SK-N-SH (cell line): ENCODE measurements around the gene DPF3. TPM values are rescaled to one million over a fixed set of nuclear protein-coding genes. Genes with fewer than 3 reads are reported as not detected.

ENCODE experiments used
- CTCF ChIA-PET: fragments of 300-600, 350-600 bp; formaldehyde crosslinking; extraction: SDS; loops from one replicate; lab custom pipeline; 2021; lab: Yijun Ruan, JAX
- POLR2A ChIA-PET: fragments of 350-600 bp; sonication (Branson Sonifier 250); formaldehyde crosslinking; extraction: SDS; loops from one replicate; lab custom pipeline; 2020; ENCODE audit warnings: antibody characterized with exemption, inconsistent platforms; lab: Yijun Ruan, JAX
- DNase-seq: peaks from one replicate; pipeline ENCODE4 v3.0.0; 2012
- H2AFZ ChIP-seq: fragments of 200-600 bp; sonication (generic); 2 replicates; pipeline ENCODE4 v1.8.1; 2016; ENCODE audit warnings: antibody characterized with exemption, mild to moderate bottlenecking, low read depth
- H3F3A ChIP-seq: fragments of 200-600 bp; sonication (generic); replicated peaks from 2 replicates; pipeline ENCODE3; 2016; ENCODE audit warnings: antibody characterized with exemption, mild to moderate bottlenecking; ENCODE audit not compliant: insufficient read depth
- H3K27ac ChIP-seq, 2 experiments: fragments of 200-500 bp in 1 of 2; fragments of 200-600 bp in 1 of 2; sonication (Bioruptor generic) in 1 of 2; sonication (generic), shearing (Covaris generic) in 1 of 2; 2 replicates each; pipeline versions ENCODE4 v1.5.1 to v1.6.1; 2014 to 2016; ENCODE audit warnings: low read depth in 2 of 2, inconsistent platforms in 1 of 2, low read length in 1 of 2, mild to moderate bottlenecking in 1 of 2, mixed read lengths in 1 of 2
- H3K27me3 ChIP-seq: fragments of 200-600 bp; sonication (generic), shearing (Covaris generic); 2 replicates; pipeline ENCODE4 v1.6.1; 2016; ENCODE audit warnings: mixed run types; ENCODE audit not compliant: insufficient read depth
- H3K36me3 ChIP-seq, 2 experiments: fragments of 200-500 bp in 1 of 2; fragments of 200-600 bp in 1 of 2; sonication (Bioruptor generic) in 1 of 2; sonication (generic) in 1 of 2; replicated peaks in 1 of 2; 2 replicates each; pipeline versions ENCODE3 to v1.5.1; 2014 to 2016; ENCODE audit warnings: low read length in 1 of 2, mild to moderate bottlenecking in 1 of 2; ENCODE audit not compliant: insufficient read depth in 2 of 2, control insufficient read depth in 1 of 2
- H3K4me1 ChIP-seq, 2 experiments: fragments of 200-500 bp in 1 of 2; fragments of 200-600 bp in 1 of 2; sonication (Bioruptor generic) in 1 of 2; sonication (generic), shearing (Covaris generic) in 1 of 2; 2 replicates each; pipeline versions ENCODE4 v1.5.1 to v1.6.1; 2014 to 2016; ENCODE audit warnings: low read depth in 1 of 2, low read length in 1 of 2, mixed run types in 1 of 2; ENCODE audit not compliant: insufficient read depth in 2 of 2, control insufficient read depth in 1 of 2
- H3K4me2 ChIP-seq: fragments of 200-600 bp; sonication (generic), shearing (Covaris generic); 2 replicates; pipeline ENCODE4 v1.6.1; 2017; ENCODE audit warnings: mixed run types
- H3K4me3 ChIP-seq, 2 experiments: fragments of 200-500 bp in 1 of 2; fragments of 200-600 bp in 1 of 2; sonication (Bioruptor generic) in 1 of 2; sonication (generic), shearing (Covaris generic) in 1 of 2; 2 replicates each; pipeline versions ENCODE4 v1.5.1 to v1.8.1; 2014 to 2016; ENCODE audit warnings: low read depth in 2 of 2, inconsistent platforms in 1 of 2, low read length in 1 of 2, mild to moderate bottlenecking in 1 of 2, mixed read lengths in 1 of 2, moderate library complexity in 1 of 2
- H3K79me2 ChIP-seq: fragments of 200-600 bp; sonication (generic); 2 replicates; pipeline ENCODE4 v1.8.1; 2017; ENCODE audit warnings: mild to moderate bottlenecking; ENCODE audit not compliant: insufficient read depth
- H3K9ac ChIP-seq: fragments of 200-600 bp; sonication (generic); 2 replicates; pipeline ENCODE4 v1.6.1; 2017; ENCODE audit warnings: mixed run types
- H3K9me2 ChIP-seq: fragments of 200-600 bp; sonication (generic); 2 replicates; pipeline ENCODE4 v1.6.1; 2017; ENCODE audit warnings: mixed run types
- H3K9me3 ChIP-seq: fragments of 200-600 bp; sonication (generic); 2 replicates; pipeline ENCODE4 v1.6.1; 2017; ENCODE audit warnings: mixed run types, mild to moderate bottlenecking, moderate library complexity
- H4K20me1 ChIP-seq: fragments of 200-600 bp; sonication (generic); 2 replicates; pipeline ENCODE4 v1.6.1; 2017; ENCODE audit warnings: mild to moderate bottlenecking, mixed run types; ENCODE audit not compliant: insufficient read depth
- CHD2 ChIP-seq: fragments of 150-350 bp; IDR thresholded peaks from 2 replicates; pipeline ENCODE4 v1.6.1; 2018; ENCODE audit warnings: low read length; ENCODE audit not compliant: partially characterized antibody
- EP300 ChIP-seq, 2 experiments: IDR thresholded peaks; 2 replicates each; pipeline versions ENCODE4 v1.4.0 to v1.6.1; 2012; ENCODE audit warnings: borderline replicate concordance in 1 of 2, low read depth in 1 of 2, low read length in 1 of 2
- FOSL2 ChIP-seq: IDR thresholded peaks from 2 replicates; pipeline ENCODE4 v1.4.0; 2012; ENCODE audit warnings: low read depth, mild to moderate bottlenecking, moderate library complexity, borderline replicate concordance
- GABPA ChIP-seq: IDR thresholded peaks from 2 replicates; pipeline ENCODE4 v1.4.0; 2012; ENCODE audit warnings: low read depth, mild to moderate bottlenecking
- POLR2AphosphoS5 ChIP-seq: IDR thresholded peaks from 2 replicates; pipeline ENCODE4 v1.6.1; 2012; ENCODE audit warnings: low read depth, low read length
- RCOR1 ChIP-seq: fragments of 150-350 bp; IDR thresholded peaks from 2 replicates; pipeline ENCODE4 v1.6.1; 2017; ENCODE audit warnings: antibody characterized with exemption, low read length
- RFX5 ChIP-seq: IDR thresholded peaks from 2 replicates; pipeline ENCODE4 v1.6.1; 2012; ENCODE audit warnings: mild to moderate bottlenecking, improper control_type of control experiment, low read length
- TAF1 ChIP-seq: IDR thresholded peaks from 2 replicates; pipeline ENCODE4 v1.6.1; 2012; ENCODE audit warnings: low read depth, mild to moderate bottlenecking, low read length, moderate library complexity, borderline replicate concordance
- TCF12 ChIP-seq: IDR thresholded peaks from 2 replicates; pipeline ENCODE4 v1.4.0; 2012
- TEAD4 ChIP-seq: IDR thresholded peaks from 2 replicates; pipeline ENCODE4 v1.4.0; 2012; ENCODE audit warnings: mild to moderate bottlenecking, borderline replicate concordance; ENCODE audit not compliant: insufficient read depth
- YY1 ChIP-seq: IDR thresholded peaks from 2 replicates; pipeline ENCODE4 v1.4.0; 2012; ENCODE audit warnings: low read depth, mild to moderate bottlenecking
- WGBS: methylation state at CpG from one replicate; pipeline ENCODE4 v1.1.6; 2017; ENCODE audit warnings: low lambda C conversion rate; 5-methylcytosine and 5-hydroxymethylcytosine counted together
- polyA plus RNA-seq, 3 experiments: library from polyadenylated mRNA; depleted of rRNA; stranded (reverse); fragments of >200 nt; gene quantifications; 2 replicates each; pipeline ENCODE4 v1.2.3, GENCODE V29; 2012
- TF ChIP-seq, protein P1 (sequence below): fragments of 150-350 bp; IDR thresholded peaks from 2 replicates; pipeline ENCODE4 v1.6.1; 2017; ENCODE audit warnings: antibody characterized with exemption, low read length, low read depth, borderline replicate concordance
- TF ChIP-seq, protein P2 (sequence below): IDR thresholded peaks from 2 replicates; pipeline ENCODE4 v1.6.1; 2012; ENCODE audit warnings: mild to moderate bottlenecking, low read depth, low read length, moderate library complexity
- TF ChIP-seq, protein P3 (sequence below): IDR thresholded peaks from 2 replicates; pipeline ENCODE4; 2012

DPF3 gene
- polyA plus RNA-seq, 1 of the 3 experiments (the other 2 are of a cell fraction): 2.8 TPM

DNA sequence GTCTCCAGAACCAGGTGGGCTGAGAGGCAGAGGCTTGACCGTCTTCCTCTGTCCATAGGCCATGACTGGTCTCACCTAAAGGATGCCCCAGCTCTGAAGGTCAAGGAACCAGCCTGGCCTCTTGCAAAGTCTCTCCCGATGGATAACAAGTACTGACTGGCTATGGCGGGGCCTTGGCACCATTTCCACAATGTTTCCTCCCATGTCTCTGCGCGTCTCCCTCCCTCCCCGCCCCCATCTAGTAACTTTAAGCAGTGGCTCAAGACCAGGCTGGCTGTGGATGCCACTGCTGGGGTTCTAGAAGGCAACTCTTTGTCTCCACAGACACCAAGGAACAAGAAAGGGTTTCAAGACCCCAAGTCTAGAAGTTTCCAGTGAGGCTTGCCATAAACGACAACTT lies 275.5 kb downstream of the DPF3 start:
- no peaks in the 10 kb centered on the region for H4K20me1 ChIP-seq
- CTCF ChIA-PET: no interaction called here
- no peak overlapping the region for H3K9ac ChIP-seq
- H3K79me2 ChIP-seq: no peaks in the 10 kb centered on the region
- TF ChIP-seq TEAD4 (no peak), POLR2AphosphoS5 (no peak)
- TF ChIP-seq, protein P1, sequence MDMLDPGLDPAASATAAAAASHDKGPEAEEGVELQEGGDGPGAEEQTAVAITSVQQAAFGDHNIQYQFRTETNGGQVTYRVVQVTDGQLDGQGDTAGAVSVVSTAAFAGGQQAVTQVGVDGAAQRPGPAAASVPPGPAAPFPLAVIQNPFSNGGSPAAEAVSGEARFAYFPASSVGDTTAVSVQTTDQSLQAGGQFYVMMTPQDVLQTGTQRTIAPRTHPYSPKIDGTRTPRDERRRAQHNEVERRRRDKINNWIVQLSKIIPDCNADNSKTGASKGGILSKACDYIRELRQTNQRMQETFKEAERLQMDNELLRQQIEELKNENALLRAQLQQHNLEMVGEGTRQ: no peak
- no peaks in the 10 kb centered on the region for H3K36me3 ChIP-seq
- 0 out of 2 replicates have a peak, but pooled peaks cover 2% of the 10 kb centered on the region for H3K9me3 ChIP-seq
- H3K27ac ChIP-seq: no peak overlapping the region
- no peaks in the 10 kb centered on the region for H3K27me3 ChIP-seq
- no peak overlapping the region for H3K4me2 ChIP-seq
- POLR2A ChIA-PET: no interaction called here
- no peaks in the 10 kb centered on the region for H3F3A ChIP-seq
- WGBS: 81% methylated on average over 2 of the region's 7 CpGs
- H3K9me2 ChIP-seq: no peaks in the 10 kb centered on the region
- DNase-seq: no peak
- H3K4me3 ChIP-seq: no peak overlapping the region
- H2AFZ ChIP-seq: no peak overlapping the region
- peaks cover 9 to 13% of the 10 kb centered on the region in 2 experiments; a peak in 2 of 4 replicates for H3K4me1 ChIP-seq

DNA sequence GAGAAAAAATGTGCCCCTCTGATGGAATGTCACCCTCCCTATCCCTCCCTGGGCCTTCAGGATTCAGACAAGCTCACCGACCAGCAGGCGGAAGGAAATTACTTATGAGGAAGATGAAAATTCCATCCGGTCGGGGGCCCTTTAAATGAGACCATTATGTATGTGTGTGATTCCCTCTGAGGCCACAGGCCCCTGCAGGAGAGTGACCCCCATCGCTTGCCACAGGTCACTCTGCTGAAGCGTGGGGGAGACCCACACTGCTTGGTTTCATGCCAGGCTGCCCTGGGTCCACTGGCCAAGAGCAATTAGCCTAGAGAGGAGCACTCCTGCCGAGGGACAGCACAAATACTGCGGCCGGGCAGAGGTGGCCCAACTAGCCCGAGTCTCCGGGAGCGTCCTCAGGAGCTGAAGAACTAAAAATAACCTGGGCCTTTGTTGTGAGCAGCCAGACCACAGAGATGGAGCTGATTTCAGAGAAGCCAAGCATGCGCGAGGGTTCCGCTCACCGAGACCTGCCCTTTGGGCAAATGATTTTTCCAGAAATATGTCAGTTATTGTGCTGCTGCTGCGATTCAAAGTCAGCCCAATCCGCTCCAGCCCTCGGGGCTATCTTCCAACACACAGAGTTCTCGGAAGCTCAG lies 276.4 kb downstream of the DPF3 start:
- Histone ChIP-seq H4K20me1 (no peaks in the 10 kb centered on the region), H3K4me3 (no peak overlapping the region), H3K27ac (no peak overlapping the region), H3K9me3 (no peaks in the 10 kb centered on the region), H2AFZ (no peak overlapping the region), H3K79me2 (no peaks in the 10 kb centered on the region), H3K27me3 (no peaks in the 10 kb centered on the region), H3K4me1 (peaks cover 9 to 22% of the 10 kb centered on the region in 2 experiments; a peak in 2 of 4 replicates), H3K4me2 (no peak overlapping the region), H3F3A (no peaks in the 10 kb centered on the region), H3K9ac (no peak overlapping the region), H3K36me3 (no peaks in the 10 kb centered on the region), H3K9me2 (no peaks in the 10 kb centered on the region)
- WGBS: 92% methylated on average over 19 of the region's 20 CpGs
- POLR2A ChIA-PET: no interaction called here
- no peak for DNase-seq
- CTCF ChIA-PET: interaction anchor here (0.8 kb wide), 1 partner anchor 13 kb away, joined by 3 read pairs; no protein-coding TSS in a partner anchor
- TF ChIP-seq GABPA (no peak), YY1 (no peak), EP300 (IDR thresholded peaks at IDR 0.05; ENCODE audit: borderline replicate concordance in 1 of 2, low read depth in 1 of 2, low read length in 1 of 2) (no peak), TAF1 (no peak), RCOR1 (no peak), CHD2 (no peak)

DNA sequence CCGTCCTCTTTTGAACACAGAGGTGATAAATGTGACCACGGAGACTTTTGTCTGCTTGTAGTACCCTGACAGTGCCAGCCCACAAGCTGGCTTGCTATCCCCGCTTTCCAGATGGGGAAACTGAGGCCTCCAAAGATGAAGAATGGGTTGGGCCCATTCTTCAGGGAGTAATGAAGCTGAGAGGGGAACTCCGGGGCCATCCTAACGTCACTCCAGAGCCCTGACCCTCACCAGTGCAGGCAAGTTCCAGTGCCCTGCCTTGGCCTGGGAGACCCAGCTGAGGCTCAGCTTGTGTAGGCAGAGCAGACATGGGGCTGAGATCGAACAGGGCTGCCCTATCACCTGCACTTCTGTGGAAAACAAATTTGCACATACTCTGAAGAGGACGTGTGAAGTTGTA lies 277.1 kb downstream of the DPF3 start:
- Histone ChIP-seq H2AFZ (no peak overlapping the region), H3K9ac (no peak overlapping the region), H3K4me3 (no peak overlapping the region), H3K9me2 (no peaks in the 10 kb centered on the region), H3F3A (no peaks in the 10 kb centered on the region), H3K9me3 (no peaks in the 10 kb centered on the region), H3K4me2 (no peak overlapping the region)
- no peak for DNase-seq
- no peak for TF ChIP-seq GABPA
- no peak for TF ChIP-seq RFX5
- no peak for TF ChIP-seq TEAD4
- TF ChIP-seq YY1: no peak
- TF ChIP-seq, protein P1: no peak
- no peak for TF ChIP-seq FOSL2
- no peak for TF ChIP-seq TCF12
- TF ChIP-seq, protein P2, sequence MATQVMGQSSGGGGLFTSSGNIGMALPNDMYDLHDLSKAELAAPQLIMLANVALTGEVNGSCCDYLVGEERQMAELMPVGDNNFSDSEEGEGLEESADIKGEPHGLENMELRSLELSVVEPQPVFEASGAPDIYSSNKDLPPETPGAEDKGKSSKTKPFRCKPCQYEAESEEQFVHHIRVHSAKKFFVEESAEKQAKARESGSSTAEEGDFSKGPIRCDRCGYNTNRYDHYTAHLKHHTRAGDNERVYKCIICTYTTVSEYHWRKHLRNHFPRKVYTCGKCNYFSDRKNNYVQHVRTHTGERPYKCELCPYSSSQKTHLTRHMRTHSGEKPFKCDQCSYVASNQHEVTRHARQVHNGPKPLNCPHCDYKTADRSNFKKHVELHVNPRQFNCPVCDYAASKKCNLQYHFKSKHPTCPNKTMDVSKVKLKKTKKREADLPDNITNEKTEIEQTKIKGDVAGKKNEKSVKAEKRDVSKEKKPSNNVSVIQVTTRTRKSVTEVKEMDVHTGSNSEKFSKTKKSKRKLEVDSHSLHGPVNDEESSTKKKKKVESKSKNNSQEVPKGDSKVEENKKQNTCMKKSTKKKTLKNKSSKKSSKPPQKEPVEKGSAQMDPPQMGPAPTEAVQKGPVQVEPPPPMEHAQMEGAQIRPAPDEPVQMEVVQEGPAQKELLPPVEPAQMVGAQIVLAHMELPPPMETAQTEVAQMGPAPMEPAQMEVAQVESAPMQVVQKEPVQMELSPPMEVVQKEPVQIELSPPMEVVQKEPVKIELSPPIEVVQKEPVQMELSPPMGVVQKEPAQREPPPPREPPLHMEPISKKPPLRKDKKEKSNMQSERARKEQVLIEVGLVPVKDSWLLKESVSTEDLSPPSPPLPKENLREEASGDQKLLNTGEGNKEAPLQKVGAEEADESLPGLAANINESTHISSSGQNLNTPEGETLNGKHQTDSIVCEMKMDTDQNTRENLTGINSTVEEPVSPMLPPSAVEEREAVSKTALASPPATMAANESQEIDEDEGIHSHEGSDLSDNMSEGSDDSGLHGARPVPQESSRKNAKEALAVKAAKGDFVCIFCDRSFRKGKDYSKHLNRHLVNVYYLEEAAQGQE: no peak
- TF ChIP-seq, protein P3, sequence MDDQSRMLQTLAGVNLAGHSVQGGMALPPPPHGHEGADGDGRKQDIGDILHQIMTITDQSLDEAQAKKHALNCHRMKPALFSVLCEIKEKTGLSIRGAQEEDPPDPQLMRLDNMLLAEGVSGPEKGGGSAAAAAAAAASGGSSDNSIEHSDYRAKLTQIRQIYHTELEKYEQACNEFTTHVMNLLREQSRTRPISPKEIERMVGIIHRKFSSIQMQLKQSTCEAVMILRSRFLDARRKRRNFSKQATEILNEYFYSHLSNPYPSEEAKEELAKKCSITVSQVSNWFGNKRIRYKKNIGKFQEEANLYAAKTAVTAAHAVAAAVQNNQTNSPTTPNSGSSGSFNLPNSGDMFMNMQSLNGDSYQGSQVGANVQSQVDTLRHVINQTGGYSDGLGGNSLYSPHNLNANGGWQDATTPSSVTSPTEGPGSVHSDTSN: no peak
- TF ChIP-seq RCOR1: no peak
- TF ChIP-seq, all 33 proteins: peak for 0
- Histone ChIP-seq H3K79me2 (no peaks in the 10 kb centered on the region), H3K36me3 (no peaks in the 10 kb centered on the region), H3K27ac (no peak overlapping the region), H3K4me1 (peaks cover 9 to 22% of the 10 kb centered on the region in 2 experiments; a peak in 2 of 4 replicates), H3K27me3 (no peaks in the 10 kb centered on the region), H4K20me1 (no peaks in the 10 kb centered on the region)
- POLR2A ChIA-PET: no interaction called here
- CTCF ChIA-PET: interaction anchor here (0.8 kb wide), 1 partner anchor 14 kb away, joined by 3 read pairs; no protein-coding TSS in a partner anchor
- WGBS: 81% methylated on average over 7 of the region's 7 CpGs
